BJ (cell line): ENCODE measurements around the gene CS. TPM values are rescaled to one million over a fixed set of nuclear protein-coding genes. Genes with fewer than 3 reads are reported as not detected.

ENCODE experiments used
- CTCF ChIA-PET: fragments of 350-600 bp; formaldehyde crosslinking; extraction: SDS; loops from one replicate; lab custom pipeline; 2021; ENCODE audit warnings: antibody characterized with exemption, inconsistent platforms; lab: Yijun Ruan, JAX
- POLR2A ChIA-PET: fragments of 300-600 bp; sonication (Branson Sonifier 250); formaldehyde crosslinking; extraction: SDS; loops from one replicate; lab custom pipeline; 2021; ENCODE audit warnings: antibody characterized with exemption; lab: Charles Lee
- DNase-seq: peaks from one replicate; pipeline ENCODE4 v3.0.0-alpha.2; 2011; ENCODE audit warnings: low read depth
- H3K27me3 ChIP-seq: 2 replicates; pipeline ENCODE4 v1.6.0; 2011; ENCODE audit warnings: low read length; ENCODE audit not compliant: control insufficient read depth, insufficient read depth
- H3K36me3 ChIP-seq: 2 replicates; pipeline ENCODE4 v1.5.1; 2011; ENCODE audit warnings: low read length; ENCODE audit not compliant: control insufficient read depth, insufficient read depth
- H3K4me3 ChIP-seq: 2 replicates; pipeline ENCODE4 v1.5.1; 2011; ENCODE audit warnings: low read depth, mild to moderate bottlenecking, control low read depth, low read length
- polyA plus RNA-seq: library from polyadenylated mRNA; depleted of rRNA; stranded (reverse); fragments of >200 nt; gene quantifications from 2 replicates; pipeline ENCODE4 v1.2.3, GENCODE V29; 2011
- TF ChIP-seq, protein P1 (sequence below): IDR thresholded peaks from 2 replicates; pipeline ENCODE4 v1.5.1; 2011; ENCODE audit warnings: low read depth, mild to moderate bottlenecking, control low read depth, inconsistent platforms, low read length, moderate library complexity; ENCODE audit not compliant: insufficient read depth

Gene CS
- polyA plus RNA-seq, 1 experiment: 150 TPM

DNA sequence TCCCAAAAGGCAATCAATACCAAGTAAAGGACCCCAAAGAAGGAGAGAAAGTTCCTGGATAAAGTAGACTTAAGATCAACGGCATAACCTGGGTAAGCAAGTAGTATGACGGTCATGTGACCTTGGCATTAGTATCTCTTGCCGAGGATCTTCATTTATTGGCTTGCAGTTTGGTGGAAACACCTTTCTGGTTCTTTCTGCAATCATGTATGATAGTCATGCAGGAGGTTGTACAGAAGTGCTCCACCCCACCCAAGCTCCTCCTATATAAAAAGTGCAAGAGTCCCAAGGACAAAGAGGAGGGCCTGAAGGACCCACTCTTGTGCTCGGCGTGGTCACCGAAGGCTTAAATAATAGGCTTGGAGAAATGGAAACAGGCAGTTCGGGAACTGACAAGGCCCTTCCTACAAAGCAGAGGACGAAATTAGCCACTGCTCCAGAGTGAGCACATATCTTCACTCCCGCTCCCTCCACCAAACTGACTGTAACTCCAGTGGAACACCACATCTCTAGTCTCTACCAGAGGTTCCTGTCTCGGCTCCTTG lies 750 bp downstream of the CS start:
- no peak for DNase-seq
- Histone ChIP-seq H3K36me3 (peaks cover 1% of the 10 kb centered on the region; the same call in 1 of the 2 replicates), H3K27me3 (no peaks in the 10 kb centered on the region), H3K4me3 (peak overlapping the region; percentile 85)
- TF ChIP-seq, protein P1, sequence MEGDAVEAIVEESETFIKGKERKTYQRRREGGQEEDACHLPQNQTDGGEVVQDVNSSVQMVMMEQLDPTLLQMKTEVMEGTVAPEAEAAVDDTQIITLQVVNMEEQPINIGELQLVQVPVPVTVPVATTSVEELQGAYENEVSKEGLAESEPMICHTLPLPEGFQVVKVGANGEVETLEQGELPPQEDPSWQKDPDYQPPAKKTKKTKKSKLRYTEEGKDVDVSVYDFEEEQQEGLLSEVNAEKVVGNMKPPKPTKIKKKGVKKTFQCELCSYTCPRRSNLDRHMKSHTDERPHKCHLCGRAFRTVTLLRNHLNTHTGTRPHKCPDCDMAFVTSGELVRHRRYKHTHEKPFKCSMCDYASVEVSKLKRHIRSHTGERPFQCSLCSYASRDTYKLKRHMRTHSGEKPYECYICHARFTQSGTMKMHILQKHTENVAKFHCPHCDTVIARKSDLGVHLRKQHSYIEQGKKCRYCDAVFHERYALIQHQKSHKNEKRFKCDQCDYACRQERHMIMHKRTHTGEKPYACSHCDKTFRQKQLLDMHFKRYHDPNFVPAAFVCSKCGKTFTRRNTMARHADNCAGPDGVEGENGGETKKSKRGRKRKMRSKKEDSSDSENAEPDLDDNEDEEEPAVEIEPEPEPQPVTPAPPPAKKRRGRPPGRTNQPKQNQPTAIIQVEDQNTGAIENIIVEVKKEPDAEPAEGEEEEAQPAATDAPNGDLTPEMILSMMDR: no peak
- ChIA-PET POLR2A (no interaction called here), CTCF (interaction anchor here (1.3 to 2.4 kb wide), 4 partner anchors 9 to 180 kb away, joined by 3 to 7 read pairs (median 6); partner anchors contain the start of gene COQ10A)

DNA sequence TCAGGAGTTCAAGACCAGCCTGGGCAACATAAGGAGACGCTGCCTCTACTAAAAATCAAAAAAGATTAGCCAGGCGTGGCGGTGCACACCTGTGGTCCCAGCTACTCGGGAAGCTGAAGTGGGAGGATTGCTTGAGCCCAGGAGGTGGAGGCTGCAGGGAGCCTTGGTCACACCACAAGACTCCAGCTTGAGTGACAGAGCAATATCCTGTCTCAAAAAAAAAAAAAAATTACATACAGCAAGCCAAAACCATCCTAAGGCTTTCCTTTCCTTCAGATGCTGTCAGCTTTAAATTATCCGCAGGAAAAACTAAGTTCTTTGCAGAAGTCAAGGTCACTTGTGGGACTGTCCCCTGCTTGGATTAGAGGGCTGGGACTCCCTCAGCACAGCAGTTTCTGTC lies 1.3 kb downstream of the CS start:
- TF ChIP-seq, protein P1: no peak
- ChIA-PET POLR2A (no interaction called here), CTCF (interaction anchor here (1.3 to 2.4 kb wide), 5 partner anchors 9 to 179 kb away, joined by 3 to 7 read pairs (median 6); partner anchors contain the start of gene ANKRD52)
- Histone ChIP-seq H3K4me3 (peak overlapping the region; percentile 85), H3K36me3 (no peaks in the 10 kb centered on the region), H3K27me3 (no peaks in the 10 kb centered on the region)
- no peak for DNase-seq

DNA sequence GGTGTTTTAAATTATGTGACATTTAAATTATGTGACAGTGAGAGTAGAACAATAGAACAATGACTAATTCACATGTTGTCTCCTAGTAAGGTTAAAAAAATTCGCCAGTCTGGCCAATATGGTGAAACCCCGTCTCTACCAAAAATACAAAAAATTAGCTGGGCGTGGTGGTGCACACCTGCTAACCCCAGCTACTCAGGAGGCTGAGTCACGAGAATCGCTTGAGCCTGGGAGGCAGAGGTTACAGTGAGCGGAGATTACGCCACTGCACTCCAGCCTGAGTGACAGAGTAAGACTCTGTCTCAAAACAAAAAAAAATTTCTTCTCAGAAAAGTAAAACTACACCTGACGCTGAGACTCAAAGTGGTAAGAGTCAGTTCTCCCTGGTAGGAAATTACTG lies 2.7 kb downstream of the CS start:
- Histone ChIP-seq H3K27me3 (no peaks in the 10 kb centered on the region), H3K36me3 (no peaks in the 10 kb centered on the region), H3K4me3 (no peak overlapping the region)
- ChIA-PET POLR2A (no interaction called here), CTCF (interaction anchor here (0.6 to 1.8 kb wide), 4 partner anchors 12 to 108 kb away, joined by 3 to 6 read pairs (median 4); partner anchors contain the start of genes ANKRD52, IL23A and SMARCC2)
- TF ChIP-seq, protein P1: no peak
- no peak for DNase-seq

DNA sequence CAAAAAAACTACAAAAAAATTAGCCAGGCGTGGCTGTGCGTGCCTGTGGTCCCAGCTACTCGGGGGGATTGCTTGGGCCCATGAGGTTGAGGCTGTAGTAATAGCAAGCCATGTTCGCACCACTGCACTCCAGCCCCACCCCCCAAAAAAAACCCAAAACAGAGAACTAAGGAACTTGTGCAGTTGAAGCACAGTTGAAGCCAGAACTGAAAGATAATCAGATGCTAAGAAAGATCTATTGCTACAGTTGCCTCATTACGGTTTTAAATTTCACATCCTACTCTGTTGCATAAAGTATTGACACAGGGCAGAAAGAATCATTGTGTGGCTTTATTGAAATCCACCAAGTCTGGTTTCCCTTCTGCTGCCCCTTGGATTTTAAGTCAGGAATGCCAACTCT lies 3.8 kb downstream of the CS start:
- no peaks in the 10 kb centered on the region for H3K36me3 ChIP-seq
- no peak for DNase-seq
- CTCF ChIA-PET: interaction anchor here (0.7 to 1.1 kb wide), 2 partner anchors 12 to 107 kb away, joined by 3 to 4 read pairs; partner anchors contain the start of gene SMARCC2

DNA sequence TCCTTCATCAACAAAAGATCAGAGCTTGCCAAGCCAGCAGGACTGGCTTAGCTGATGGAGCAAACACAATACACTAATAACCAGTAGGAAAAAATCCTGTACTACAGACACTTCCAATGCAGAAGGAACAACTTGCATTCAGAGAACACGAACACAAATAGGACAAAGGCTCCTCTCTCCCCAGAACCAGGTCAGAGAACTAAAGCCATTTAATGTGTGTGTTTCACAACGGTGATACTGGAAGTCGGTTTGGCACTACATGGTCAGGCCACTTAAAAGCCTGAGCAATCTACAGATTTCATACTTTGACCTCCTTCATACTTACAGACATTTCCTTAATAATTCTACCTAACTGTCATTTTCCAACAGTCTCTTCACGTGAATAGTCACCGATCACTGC lies 6.3 kb downstream of the CS start:
- CTCF ChIA-PET: interaction anchor here (0.8 to 1.1 kb wide), 2 partner anchors 10 to 171 kb away, joined by 3 read pairs; no protein-coding TSS in a partner anchor
- DNase-seq: no peak
- Histone ChIP-seq H3K27me3 (no peaks in the 10 kb centered on the region), H3K36me3 (no peaks in the 10 kb centered on the region), H3K4me3 (no peak overlapping the region)
- POLR2A ChIA-PET: no interaction called here
- TF ChIP-seq, protein P1: no peak

More for the DNA sequence above, 3.8 kb downstream of the CS start:
- TF ChIP-seq, protein P1: no peak
- no peaks in the 10 kb centered on the region for H3K27me3 ChIP-seq
- no peak overlapping the region for H3K4me3 ChIP-seq
- POLR2A ChIA-PET: no interaction called here
